T-helper 1 cell treated with Interleukin-12 subunit alpha and Interleukin-12 subunit beta and Interleukin-4 antibody, amounts not matched to agents 30 ng/mL and 1 ng/mL, for 36 hours (primary cell): ENCODE data around the gene GPR153. TPM values are rescaled to one million over a fixed set of nuclear protein-coding genes. Genes with fewer than 3 reads are reported as not detected.

Experiments used
- intact Hi-C: fragments of 100-400 bp; cut with micrococcal nuclease; formaldehyde crosslinking; loops from one replicate; pipeline ENCODE4 v1.15.1; 2024
- total RNA-seq: library from RNA; stranded (reverse); gene quantifications from 2 replicates; pipeline ENCODE4 v1.2.3, GENCODE V29; 2022

GPR153 gene
- total RNA-seq, 1 donor from 2014 or later = 3.1 TPM

DNA sequence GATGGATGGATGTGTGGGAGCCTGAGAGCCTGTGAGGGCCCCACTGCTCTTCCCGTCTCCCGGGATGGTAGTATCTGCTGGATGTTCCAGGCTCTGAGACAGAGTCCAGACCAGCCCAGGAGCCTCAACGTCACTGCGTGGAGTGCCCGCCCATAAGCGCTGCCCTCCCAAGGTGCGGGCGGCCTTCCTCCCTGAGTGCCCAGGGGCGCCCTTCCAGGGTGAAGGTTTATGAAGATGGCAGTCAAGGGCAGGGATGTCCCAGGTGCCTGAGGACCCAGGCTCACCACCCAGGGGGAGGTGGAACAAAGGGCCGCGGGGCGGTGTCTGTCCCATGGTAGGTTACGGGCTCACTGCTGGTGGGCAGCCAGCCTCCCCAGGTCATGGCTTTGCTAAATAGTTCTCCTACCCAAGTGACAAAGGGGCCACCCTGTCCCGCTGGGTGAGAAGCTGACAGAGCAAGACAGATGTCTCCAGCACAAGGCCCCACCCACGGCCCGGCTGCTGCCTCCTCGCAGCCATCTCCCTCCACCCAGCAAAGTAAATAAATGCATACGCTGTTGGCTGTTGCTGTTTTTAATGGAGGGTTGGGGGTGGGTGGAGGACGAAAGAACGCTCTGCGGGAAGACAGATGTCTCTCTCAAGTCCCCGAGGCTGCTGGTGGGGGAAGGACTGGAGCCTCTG, 9.0 kb upstream of the GPR153 start:
- intact Hi-C loops = no loop called here

DNA sequence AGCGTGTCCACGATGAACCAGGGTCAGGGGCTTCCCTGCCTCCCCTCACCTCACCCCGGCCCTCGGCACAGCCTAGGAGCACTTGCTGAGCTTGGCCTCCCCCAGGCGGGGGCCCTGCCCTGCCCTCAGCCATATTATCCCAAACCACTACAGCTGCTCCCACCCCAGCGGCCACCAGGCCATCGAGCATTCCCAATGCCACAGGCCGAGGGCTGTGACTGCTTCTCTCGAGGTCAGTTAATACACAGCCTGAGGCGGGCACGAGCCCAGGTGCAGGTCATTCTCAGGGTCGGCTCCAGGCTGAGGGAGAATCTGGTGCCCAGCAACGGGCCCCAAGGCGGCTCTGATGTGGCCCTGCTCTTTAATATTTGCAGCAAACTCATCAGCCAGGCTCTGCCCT, 8.4 kb upstream of the GPR153 start:
- intact Hi-C loops = no loop called here

DNA sequence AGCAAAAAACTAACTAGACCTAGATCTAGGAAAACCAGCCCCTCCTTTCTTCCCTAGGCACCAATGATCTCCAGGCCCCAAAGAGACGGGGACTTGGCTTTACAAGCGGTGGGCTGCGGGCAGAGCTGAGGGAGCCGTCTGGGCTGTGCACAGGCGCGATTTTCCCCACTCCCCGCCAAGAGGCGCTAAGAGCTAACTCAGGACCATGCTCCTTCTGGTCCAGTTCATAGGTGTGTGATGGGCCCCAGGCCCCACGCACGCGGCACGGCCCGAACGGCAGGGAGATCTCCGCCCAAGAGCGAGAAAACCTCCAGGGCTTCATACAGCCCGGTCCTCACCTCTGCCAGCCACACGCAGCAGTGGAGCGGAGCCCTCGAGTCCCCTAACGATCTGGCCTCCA, 7.5 kb upstream of the GPR153 start:
- intact Hi-C loops = no loop called here

DNA sequence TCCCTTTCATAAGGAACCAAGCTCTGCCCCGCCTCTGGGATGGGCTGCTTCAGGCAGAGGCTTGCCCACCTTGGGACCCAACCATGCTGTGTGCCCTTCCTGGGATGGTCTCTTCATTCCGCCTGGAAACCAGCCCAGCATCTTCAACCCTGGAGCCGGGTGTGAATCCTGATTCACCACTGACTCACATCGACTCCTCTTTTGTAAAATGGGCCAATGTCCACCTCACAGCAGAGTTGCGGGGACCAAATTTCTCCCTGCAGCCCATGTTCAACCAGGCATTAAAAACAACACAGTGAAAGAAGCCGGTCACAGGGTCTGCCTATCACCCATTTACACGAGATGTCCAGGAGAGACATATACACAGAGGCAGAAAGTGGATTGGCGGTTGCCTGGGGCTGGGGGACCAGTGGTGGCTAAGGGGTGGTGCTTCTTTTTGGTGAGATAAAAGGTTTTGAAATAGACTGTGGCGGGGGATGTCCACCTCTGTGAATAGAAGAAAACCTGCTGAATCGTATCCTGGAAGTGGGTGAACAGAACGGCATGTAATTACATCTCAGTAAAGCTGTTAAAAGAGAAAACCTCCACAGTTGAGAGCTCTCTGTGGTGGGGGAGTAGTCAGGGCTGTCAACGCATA, 6.9 kb upstream of the GPR153 start:
- intact Hi-C loops = no loop called here

DNA sequence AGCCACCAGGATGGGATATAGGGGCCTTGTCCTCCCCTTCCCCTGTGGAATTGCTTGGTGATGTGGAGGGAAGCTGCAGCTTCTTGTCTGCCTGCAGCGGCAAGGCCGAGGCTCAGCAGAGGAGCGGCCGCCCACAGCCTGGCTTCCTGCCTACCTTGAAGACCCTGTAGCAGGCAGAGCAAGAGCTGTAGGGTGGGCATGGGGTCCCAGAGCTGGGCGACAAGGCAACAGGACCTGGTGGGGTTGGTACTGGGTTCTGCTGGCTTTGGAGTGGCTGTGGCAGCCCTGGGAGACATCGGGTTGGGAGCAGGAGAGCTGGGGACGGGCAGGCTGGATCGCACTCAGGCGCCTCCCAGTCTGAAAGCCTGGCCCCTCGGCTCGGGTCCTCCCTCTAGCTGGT, 5.7 kb upstream of the GPR153 start:
- intact Hi-C loops = no loop called here

DNA sequence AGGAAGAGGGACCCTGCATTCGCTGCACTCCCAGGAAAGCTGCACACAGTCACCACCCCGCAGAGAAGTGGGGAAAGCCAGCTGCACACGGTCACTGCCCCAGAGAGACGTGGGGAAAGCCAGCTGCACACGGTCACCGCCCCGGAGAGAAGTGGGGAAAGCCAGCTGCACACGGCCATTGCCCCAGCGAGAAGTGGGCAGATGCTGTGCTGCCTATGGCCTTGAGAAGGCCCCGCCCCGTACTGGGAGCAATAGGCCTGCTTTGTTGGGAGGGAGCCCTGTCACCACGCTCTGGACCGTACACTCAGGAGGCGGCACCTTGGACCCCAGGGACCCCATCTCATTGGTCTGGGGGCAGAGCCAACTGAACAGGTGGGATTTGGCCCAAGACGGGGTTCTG, 4.3 kb upstream of the GPR153 start:
- intact Hi-C loops = no loop called here

DNA sequence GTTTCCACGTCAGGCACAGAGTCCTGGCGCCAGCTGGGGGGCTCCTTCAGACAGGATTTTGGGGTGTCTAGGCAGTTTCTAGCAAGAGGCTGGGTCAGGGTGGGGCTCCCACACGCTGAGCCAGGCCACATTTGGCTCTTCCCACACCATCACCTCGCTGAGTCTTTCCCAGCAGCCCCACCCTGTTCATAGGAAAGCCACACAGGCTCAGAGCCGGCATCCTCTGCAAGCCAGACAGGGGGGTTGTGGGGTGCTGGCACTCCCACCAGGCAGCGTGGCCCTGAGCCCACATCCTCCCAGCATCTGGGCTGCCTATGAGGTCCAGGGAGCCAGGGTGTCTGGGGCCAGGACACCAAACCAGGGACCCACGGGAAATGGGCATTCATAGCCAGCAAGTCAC, 2.8 kb upstream of the GPR153 start:
- intact Hi-C loops = no loop called here

DNA sequence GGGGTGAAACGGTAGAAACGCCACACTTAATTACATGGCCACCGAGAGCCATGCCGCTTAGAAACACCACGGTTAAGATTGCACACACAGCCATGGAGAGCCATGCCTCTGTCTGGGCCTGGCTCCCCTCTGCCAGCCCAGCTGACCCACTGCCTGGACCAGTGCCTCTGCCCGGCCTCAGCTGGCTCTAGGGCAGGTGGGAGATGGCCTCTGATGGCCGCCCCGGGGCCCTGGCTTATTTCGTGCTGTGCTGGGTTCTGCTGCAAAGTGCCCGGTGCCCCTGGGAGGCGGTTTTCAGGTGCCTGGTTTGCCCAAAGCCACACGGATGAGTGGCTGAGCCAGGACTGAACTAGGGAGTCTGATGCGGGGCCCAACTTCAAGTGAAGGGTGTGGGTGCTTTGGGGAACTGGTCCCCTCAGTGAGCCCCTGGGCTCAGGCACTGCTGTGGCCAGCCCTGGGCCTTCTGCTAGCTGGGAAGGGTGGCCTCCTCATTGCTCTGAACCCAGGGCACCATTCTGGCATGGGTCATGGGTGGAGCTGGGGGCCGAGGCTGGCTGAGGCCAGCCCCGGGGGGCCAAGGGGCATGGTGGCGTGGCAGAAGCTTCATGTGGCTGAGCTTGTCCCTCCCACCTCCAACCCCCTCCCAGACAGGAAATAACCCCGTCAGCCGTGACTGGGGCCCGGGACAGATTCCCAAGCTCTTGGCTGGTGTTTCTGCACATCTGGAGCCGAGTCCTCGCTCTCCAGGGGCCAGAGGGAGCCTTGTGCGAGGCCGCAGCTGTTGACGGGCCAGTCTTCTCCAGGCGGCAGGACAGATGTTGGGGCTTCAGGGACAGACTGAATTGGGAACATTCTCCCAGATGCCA, 1.9 kb upstream of the GPR153 start:
- intact Hi-C loops = no loop called here

DNA sequence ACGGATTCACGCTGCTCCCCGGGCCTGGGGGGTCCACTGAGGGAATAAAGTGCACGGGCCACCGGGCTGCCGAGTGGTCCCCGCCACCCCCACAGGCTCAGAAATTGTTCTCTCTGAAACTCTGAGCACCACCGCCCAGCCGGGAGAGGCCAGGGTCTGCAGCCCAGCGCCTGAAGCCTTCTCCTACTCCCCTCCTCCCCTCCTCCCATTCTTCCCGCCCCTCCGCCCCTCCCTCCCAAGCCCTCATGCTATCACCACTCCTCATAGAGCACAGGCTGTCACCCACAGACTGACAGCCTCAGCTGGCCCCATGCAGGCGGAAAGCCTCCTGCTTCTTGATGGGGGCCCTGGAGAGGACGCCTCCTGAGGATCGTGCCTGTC, 707 bp upstream of the GPR153 start:
- intact Hi-C loops = no loop called here

DNA sequence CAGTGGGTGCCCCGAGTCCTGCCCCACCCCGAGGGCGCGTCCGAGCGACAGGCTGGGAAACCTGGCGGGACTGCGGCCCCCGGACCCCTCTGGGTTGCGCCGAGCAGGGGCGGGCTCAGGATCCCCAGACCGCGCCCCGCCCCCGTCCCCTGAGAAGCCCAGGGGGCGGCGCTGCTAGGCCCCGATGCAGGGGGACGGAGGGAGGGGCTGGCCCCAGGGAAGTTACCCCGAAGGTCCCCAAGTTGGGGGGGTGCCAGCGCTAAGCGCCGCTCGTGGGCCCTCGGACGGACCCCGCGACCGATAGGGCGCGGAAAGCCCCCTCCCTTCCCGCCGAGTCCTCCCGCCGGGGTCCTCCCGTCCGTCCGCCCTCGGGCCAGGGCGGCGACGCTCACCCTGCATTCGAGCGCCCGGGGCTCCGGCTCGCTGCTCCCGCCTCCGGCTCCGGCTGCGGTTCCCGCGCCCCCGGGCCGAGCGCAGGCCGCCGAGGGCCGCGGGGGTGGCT, 414 bp downstream of the GPR153 start:
- intact Hi-C loops = loop anchor here (1.0 kb wide), 1 partner anchor 14 kb away; no protein-coding TSS in a partner anchor

DNA sequence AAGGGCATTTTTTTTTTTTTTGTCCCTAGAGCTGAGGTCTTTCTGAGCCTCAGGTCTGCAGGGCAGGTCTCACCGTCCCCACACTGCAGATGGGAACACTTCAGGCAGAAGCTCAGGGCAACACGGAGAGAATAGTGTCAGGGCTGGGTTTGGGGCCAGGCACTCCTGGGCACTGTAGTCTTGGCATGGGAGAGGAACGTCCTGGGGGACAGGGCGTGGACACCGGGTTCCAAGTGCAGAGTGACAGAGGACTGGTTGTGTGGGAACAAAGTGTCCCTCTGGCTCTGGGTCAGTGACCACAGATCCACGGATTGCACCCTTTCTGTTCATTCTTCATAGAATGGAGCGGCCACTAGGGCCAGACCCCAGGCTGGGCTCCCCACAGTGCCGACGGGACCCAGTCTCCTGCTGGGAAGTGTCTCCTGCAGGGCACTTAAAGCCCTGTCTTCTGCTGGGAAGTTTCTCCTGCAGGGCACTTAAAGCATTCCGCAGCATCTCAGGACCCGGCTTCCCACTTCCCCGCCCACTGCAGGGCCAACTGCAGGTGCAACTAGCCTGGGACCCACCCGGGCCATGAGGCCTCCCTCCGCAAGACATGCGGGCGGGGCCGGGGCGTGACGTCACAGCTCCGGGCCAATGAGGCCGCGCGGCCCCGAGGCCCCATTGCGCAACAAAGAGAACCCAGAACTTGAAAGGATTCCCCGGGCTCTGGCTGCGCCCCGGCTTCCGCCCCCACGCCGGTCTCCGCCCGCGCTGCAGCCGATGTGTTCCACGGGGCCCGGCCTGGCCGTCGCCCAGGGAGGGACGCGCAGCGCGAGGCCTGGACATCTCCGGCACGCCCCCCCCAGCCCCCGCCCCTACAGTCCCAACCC, 1.2 kb downstream of the GPR153 start:
- intact Hi-C loops = loop anchor here (1.0 to 5.0 kb wide), 2 partner anchors 13 to 228 kb away; no protein-coding TSS in a partner anchor

DNA sequence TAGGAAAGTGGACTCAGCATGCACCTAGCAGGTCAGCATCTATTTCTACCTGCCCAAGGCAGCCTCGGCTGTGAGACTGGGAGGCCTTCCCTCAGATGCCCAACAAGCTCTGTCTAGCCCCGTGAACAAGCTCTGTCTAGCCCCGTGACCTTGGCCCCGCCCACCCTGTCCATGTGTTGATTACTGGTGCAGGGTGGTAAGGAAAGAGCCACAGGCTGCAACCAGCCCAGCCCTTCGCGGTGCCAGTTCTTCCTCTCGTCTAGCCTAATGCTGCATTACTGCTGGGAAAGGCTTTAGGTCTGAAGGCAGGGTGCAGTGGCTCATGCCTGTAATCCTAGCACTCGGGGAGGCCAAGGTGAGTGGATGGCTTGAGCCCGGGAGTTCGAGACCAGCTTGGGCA, 2.2 kb downstream of the GPR153 start:
- intact Hi-C loops = loop anchor here (5.0 kb wide), 1 partner anchor 229 kb away; no protein-coding TSS in a partner anchor

DNA sequence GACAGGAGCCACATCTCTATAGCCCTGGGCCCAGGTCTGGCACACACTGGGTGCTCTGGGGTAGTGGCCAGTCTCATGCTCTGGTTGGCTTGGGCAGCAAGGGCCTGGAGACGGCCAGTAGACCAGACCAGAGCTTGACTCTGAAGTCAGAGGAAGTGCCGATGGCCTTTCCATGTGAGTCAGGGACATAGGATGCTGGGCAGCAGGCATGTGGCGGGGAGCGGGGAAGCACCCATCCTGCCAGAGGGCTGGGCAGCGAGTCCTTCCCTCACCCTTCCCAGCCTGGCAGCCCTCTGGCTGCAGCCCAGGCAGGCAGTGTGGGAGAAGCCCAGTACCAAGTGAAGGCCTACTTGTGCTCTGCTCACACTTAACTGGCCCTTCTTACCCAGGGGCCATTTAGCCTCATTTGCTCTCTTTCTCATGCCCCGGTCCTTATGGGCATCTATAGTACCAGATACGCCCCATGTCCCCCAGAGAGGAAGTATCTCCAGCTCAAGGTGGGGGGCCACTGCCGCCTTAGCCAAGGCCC, 3.3 kb downstream of the GPR153 start:
- intact Hi-C loops = loop anchor here (5.0 kb wide), 1 partner anchor 230 kb away; no protein-coding TSS in a partner anchor

DNA sequence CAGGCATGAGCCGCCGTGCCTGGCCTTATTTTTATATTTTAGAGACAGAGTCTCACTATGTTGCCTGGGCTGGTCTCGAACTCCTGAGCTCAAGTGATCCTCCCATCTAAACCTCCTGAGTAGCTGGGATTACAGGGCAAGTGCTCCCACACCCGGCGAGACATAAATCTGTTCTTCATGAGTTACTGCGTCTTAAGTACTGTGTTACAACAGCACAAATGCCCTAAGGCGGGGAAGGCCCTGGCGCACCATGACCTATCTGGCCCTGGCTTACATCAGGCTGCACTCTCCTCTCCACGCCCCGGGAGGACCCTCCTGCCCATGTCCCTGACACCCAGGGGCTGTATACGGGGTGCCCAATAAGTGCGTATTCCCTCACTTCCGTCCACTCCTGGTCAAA, 4.3 kb downstream of the GPR153 start:
- intact Hi-C loops = loop anchor here (5.0 kb wide), 1 partner anchor 231 kb away; no protein-coding TSS in a partner anchor

DNA sequence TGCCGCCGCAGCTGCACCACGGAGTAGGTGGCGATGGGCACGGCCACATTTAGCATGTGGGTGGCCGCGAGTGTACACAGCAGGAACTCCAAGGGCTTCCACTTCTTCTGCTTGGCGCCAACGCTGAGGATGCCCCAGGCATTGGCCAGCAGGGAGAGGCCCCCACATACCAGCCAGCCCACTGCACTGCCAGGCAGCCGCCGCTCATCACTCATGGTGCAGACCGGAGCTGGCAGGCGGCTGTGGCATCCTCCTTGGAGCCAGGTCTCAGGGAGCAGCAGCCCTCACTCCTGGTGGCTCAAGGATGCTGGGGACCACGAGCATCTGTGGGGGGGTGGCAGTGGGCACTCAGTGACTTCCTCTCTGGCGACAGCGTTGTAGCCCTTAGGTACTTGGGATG, 6.2 kb downstream of the GPR153 start:
- intact Hi-C loops = loop anchor here (5.0 kb wide), 1 partner anchor 233 kb away; no protein-coding TSS in a partner anchor

DNA sequence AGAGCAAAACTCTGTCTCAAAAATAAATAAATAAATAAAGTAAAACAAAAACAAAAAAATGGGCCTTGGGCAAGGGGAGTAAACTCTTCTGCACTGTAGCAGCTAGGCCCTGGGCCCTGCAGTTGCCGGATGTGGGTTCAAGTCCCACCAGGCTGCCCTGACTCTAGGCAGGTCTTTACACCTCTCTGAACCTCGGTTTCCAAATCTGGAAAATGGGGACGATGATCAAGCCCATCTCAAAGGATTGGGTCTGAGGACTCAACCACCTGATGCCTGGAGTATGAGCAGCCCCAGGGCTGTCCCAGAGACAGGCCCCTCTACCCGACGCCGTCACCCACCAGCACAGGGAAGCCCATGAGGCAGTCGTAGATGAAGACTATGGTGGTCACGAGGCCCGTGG, 7.5 kb downstream of the GPR153 start:
- intact Hi-C loops = no loop called here

DNA sequence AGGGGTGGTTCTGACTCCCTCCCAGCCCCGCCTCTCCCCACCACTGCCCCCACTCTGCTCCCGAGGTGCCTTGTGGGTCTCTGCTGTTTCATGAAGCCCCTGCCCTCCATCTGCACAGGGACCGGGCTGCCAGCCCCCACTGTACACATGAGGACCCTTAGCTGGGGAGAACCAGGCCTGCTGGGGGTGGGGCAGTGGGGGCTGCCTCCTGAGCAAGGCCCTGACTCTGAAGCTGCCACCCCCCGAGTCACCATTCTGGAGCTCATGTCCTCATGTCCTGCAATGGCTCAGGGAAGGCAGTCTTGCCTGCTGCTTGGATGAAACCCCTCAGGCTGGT, 8.6 kb downstream of the GPR153 start:
- intact Hi-C loops = no loop called here

DNA sequence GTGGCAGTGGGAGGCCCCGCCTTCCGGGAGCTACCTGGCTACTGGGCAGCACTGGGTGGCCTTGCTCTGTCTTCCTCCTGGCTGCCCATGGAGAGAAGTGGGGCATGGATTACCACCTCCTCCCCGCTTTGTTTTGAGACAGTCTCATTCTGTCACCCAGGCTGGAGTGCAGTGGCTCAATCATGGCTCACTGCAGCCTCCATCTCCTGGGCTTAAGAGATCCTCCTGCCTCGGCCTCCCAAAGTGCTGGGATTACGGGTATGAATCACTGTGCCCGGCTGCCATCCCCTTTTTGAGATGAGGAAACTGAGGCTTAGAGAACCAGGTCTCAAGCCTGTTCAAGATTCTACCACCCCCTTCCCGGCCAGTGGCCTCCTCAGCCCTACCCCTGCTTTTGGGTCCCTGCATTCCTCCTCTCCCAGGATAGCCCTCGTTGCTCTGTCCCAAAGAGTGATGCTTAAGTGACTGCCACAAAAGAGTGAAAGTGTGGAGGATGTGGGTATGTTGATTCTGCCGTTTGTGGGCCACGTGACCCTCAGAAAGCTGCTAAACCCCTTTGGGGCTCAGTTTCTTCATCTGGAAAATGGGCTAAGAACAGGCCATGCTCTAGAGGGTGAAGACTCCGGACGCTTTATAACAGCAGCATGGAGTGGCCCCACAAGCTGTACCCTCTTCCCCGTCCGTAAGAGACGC, 9.1 kb downstream of the GPR153 start:
- intact Hi-C loops = no loop called here

DNA sequence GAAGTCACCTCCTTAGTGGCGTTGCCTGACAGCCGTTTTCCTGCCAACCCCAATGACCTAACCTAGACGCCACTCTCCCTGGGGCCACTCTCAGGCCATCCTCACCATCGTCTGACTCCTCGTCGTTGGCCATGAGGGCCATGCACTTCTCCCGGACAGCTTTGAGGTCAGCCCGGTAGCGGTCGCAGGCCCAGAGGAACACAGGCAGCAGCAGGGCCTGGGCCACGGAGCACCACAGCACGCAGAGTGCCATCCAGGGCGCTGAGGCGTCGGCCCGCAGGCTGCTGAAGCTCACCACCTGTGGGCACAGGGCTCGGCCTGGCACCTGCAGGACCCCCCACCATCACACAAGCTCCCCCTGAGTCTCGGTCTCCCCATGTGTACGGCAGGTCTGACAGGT, 9.7 kb downstream of the GPR153 start:
- intact Hi-C loops = no loop called here
